Endodermal cell (in vitro differentiated cells): ENCODE data around the gene HSP90B1. TPM values are rescaled to one million over a fixed set of nuclear protein-coding genes. Genes with fewer than 3 reads are reported as not detected.
A peak's percentile ranks its signal among the peaks of the same experiment; 100 is the strongest.

Experiments
- DNase-seq: peaks from one replicate; pipeline ENCODE4 v3.0.0-alpha.2; 2017
- H3K27ac ChIP-seq: 2 replicates; pipeline ENCODE4 v1.5.1; 2013; ENCODE audit warnings: mild to moderate bottlenecking, low read depth, low read length, moderate library complexity
- H3K27me3 ChIP-seq: 2 replicates; pipeline ENCODE4 v1.6.1; 2013; ENCODE audit warnings: mild to moderate bottlenecking, low read length, moderate library complexity; ENCODE audit not compliant: insufficient read depth, control insufficient read depth, poor library complexity, severe bottlenecking
- H3K36me3 ChIP-seq: 2 replicates; pipeline ENCODE4 v1.7.0; 2013; ENCODE audit warnings: mild to moderate bottlenecking, low read length, moderate library complexity; ENCODE audit not compliant: control insufficient read depth, insufficient read depth
- H3K4me1 ChIP-seq: one replicate; pipeline ENCODE4 v1.7.0; 2013; ENCODE audit warnings: low read length; ENCODE audit not compliant: control insufficient read depth, insufficient read depth
- H3K4me3 ChIP-seq: 2 replicates; pipeline ENCODE4 v1.5.1; 2013; ENCODE audit warnings: mild to moderate bottlenecking, low read length, moderate library complexity
- H3K9ac ChIP-seq: 2 replicates; pipeline ENCODE4 v1.6.1; 2013; ENCODE audit warnings: mild to moderate bottlenecking, low read length, moderate library complexity; ENCODE audit not compliant: poor library complexity, severe bottlenecking; ENCODE audit errors: extremely low read depth
- H3K9me3 ChIP-seq: 2 replicates; pipeline ENCODE4 v1.6.1; 2013; ENCODE audit warnings: mild to moderate bottlenecking, low read length, moderate library complexity; ENCODE audit not compliant: control insufficient read depth
- H3K27ac Mint-ChIP-seq: 2 replicates; pipeline ENCODE4 v1.8.0; 2020; ENCODE audit warnings: mixed read lengths
- H3K27me3 Mint-ChIP-seq: 2 replicates; pipeline ENCODE4 v1.8.0; 2021; ENCODE audit warnings: mild to moderate bottlenecking, mixed read lengths; ENCODE audit not compliant: insufficient read depth
- H3K36me3 Mint-ChIP-seq: 2 replicates; pipeline ENCODE4 v1.8.0; 2020; ENCODE audit warnings: low read depth, mixed read lengths
- H3K4me1 Mint-ChIP-seq: 2 replicates; pipeline ENCODE4 v1.8.0; 2020; ENCODE audit warnings: mixed read lengths
- H3K4me3 Mint-ChIP-seq: 2 replicates; pipeline ENCODE4 v1.8.0; 2020; ENCODE audit warnings: mild to moderate bottlenecking, moderate library complexity, mixed read lengths
- H3K9me3 Mint-ChIP-seq: 2 replicates; pipeline ENCODE4 v1.8.0; 2020; ENCODE audit warnings: mild to moderate bottlenecking, mixed read lengths
- CTCF ChIP-seq: fragments of 200-600 bp; sonication (generic); conservative IDR thresholded peaks from 2 replicates; pipeline ENCODE4 v1.5.0; 2021; ENCODE audit warnings: antibody characterized with exemption, mild to moderate bottlenecking
- WGBS, 2 experiments: methylation state at CpG; one replicate each; pipeline versions ENCODE4 v1.1.5 to v1.1.7; 2013; ENCODE audit warnings: missing lambda C conversion rate in 2 of 2, mixed read lengths in 1 of 2; ENCODE audit not compliant: insufficient coverage in 1 of 2, insufficient read length in 1 of 2; 5-methylcytosine and 5-hydroxymethylcytosine counted together
- total RNA-seq, 2 donors: library from RNA; stranded (reverse); fragmentation: NEBNext Ultra II Directional in 1 of 2; extraction: Animal tissue kit (Norgen Biotek cat#: 25700) in 1 of 2; gene quantifications; 2 replicates in 1 of 2; 3 replicates in 1 of 2; pipeline ENCODE4 v1.2.1, GENCODE V29; 2021

The HSP90B1 gene
- total RNA-seq, 2 donors from 2014 or later = 1,047 to 1,509 TPM

GRCh38 chr12:103929784-103930033 lies 501 bp upstream of the HSP90B1 start:
- Mint-ChIP-seq H3K27me3 (peaks cover under 1% of the 10 kb centered on the region), H3K36me3 (peaks cover 36% of the 10 kb centered on the region), H3K9me3 (no peaks in the 10 kb centered on the region), H3K4me1 (peaks cover 44% of the 10 kb centered on the region), H3K4me3 (peak overlapping the region; percentile 82), H3K27ac (peak overlapping the region; percentile 91)
- TF ChIP-seq CTCF = no peak
- WGBS, 2 experiments = 0% methylated on average over 4 to 17 of the region's 18 CpGs
- Histone ChIP-seq H3K9me3 (no peaks in the 10 kb centered on the region), H3K36me3 (peaks cover 36% of the 10 kb centered on the region), H3K27ac (peak overlapping the region; percentile 93), H3K27me3 (no peaks in the 10 kb centered on the region), H3K4me3 (peak overlapping the region; percentile 86), H3K9ac (peak overlapping the region; percentile 98), H3K4me1 (peaks cover 5% of the 10 kb centered on the region)
- no peak for DNase-seq

GRCh38 chr12:103930787-103931735 lies 851 bp downstream of the HSP90B1 start:
- peaks cover 5% of the 10 kb centered on the region for H3K4me1 ChIP-seq
- DNase-seq = no peak
- no peaks in the 10 kb centered on the region for H3K27me3 ChIP-seq
- H3K4me3 Mint-ChIP-seq = peak overlapping the region; percentile 82
- peak overlapping the region; percentile 98 for H3K9ac ChIP-seq
- WGBS, 2 experiments = 3 to 5% methylated on average over 9 to 37 of the region's 37 CpGs
- H3K4me1 Mint-ChIP-seq = peaks cover 51% of the 10 kb centered on the region
- peak overlapping the region; percentile 98 for H3K4me3 ChIP-seq
- peak overlapping the region; percentile 91 for H3K27ac Mint-ChIP-seq
- no peaks in the 10 kb centered on the region for H3K27me3 Mint-ChIP-seq
- peaks cover 49% of the 10 kb centered on the region for H3K36me3 ChIP-seq
- H3K9me3 Mint-ChIP-seq = no peaks in the 10 kb centered on the region
- H3K36me3 Mint-ChIP-seq = peaks cover 49% of the 10 kb centered on the region
- no peak for TF ChIP-seq CTCF
- peak overlapping the region; percentile 91 for H3K27ac ChIP-seq
- H3K9me3 ChIP-seq = no peaks in the 10 kb centered on the region

DNA sequence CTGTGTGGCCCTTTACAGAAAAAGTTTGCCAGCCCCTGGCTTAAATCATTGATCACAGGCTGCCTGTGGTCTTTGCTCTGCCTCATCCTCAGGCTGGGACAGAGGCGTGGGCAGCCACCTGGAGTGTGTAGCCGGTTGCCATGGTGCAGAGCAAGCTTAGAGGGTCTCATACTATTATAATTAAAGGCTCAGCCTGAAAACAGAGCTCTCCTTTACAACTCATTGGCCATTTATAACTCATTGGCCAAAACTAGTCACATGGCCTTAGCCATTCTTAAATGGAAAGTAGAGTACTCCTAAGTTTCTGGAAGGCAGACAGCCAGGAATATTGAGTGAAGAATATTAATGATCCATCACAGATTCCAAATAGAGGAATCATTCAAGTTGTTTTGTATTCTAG lies 3.0 kb downstream of the HSP90B1 start:
- no peak overlapping the region for H3K27ac Mint-ChIP-seq
- Histone ChIP-seq H3K4me1 (peaks cover 5% of the 10 kb centered on the region), H3K9ac (peak overlapping the region; percentile 98), H3K36me3 (peaks cover 71% of the 10 kb centered on the region), H3K27me3 (no peaks in the 10 kb centered on the region), H3K4me3 (peak overlapping the region; percentile 98), H3K27ac (no peak overlapping the region), H3K9me3 (no peaks in the 10 kb centered on the region)
- TF ChIP-seq CTCF = no peak
- DNase-seq = peak; percentile 69
- peak overlapping the region; percentile 82 for H3K4me3 Mint-ChIP-seq
- H3K27me3 Mint-ChIP-seq = no peaks in the 10 kb centered on the region
- H3K9me3 Mint-ChIP-seq = no peaks in the 10 kb centered on the region
- peaks cover 43% of the 10 kb centered on the region for H3K4me1 Mint-ChIP-seq
- WGBS, 2 experiments = 63 to 89% methylated on average over 2 of the region's 2 CpGs
- peaks cover 65% of the 10 kb centered on the region for H3K36me3 Mint-ChIP-seq
